PC-9 (cell line): Measurements from ENCODE around the gene RASGRF1. TPM values are rescaled to one million over a fixed set of nuclear protein-coding genes. Genes with fewer than 3 reads are reported as not detected.

Experiments used
- BruUV-seq: library from RNA; stranded (reverse); fragments of 400-500 nt; replicated peaks from 2 replicates; lab custom pipeline; 2021; lab: Mats Ljungman, UMichigan
- CTCF ChIA-PET: fragments of 300-600 bp; sonication (Branson Sonifier 250); formaldehyde crosslinking; loops from one replicate; lab custom pipeline; 2022; ENCODE audit warnings: antibody characterized with exemption; lab: Charles Lee
- POLR2A ChIA-PET: fragments of 300-600 bp; sonication (Branson Sonifier 250); formaldehyde crosslinking; loops from one replicate; lab custom pipeline; 2022; ENCODE audit warnings: antibody characterized with exemption; ENCODE audit not compliant: unreplicated experiment; lab: Charles Lee
- DNase-seq, 2 experiments: peaks; one replicate each; pipeline versions ENCODE4 v3.0.0 to v3.0.0-alpha.2; 2015 to 2022; ENCODE audit warnings: mixed read lengths in 1 of 2
- H2AFZ ChIP-seq: fragments of 200-600 bp; sonication (generic); 2 replicates; pipeline ENCODE4 v1.8.1; 2017; ENCODE audit warnings: antibody characterized with exemption
- H3F3A ChIP-seq: fragments of 200-600 bp; sonication (generic); 2 replicates; pipeline ENCODE4 v1.8.1; 2017; ENCODE audit warnings: antibody characterized with exemption, mild to moderate bottlenecking, low read depth; ENCODE audit not compliant: insufficient read depth
- H3K27ac ChIP-seq: fragments of 200-600 bp; sonication (generic); 2 replicates; pipeline ENCODE4 v1.6.1; 2016; ENCODE audit warnings: mixed run types
- H3K27me3 ChIP-seq: fragments of 200-600 bp; sonication (generic); 2 replicates; pipeline ENCODE4 v1.6.1; 2016; ENCODE audit warnings: low read depth, mixed run types; ENCODE audit not compliant: insufficient read depth
- H3K36me3 ChIP-seq: fragments of 200-600 bp; sonication (generic); 2 replicates; pipeline ENCODE4 v1.6.1; 2016; ENCODE audit warnings: low read depth, mixed run types
- H3K4me1 ChIP-seq: fragments of 200-600 bp; sonication (generic); replicated peaks from 2 replicates; pipeline ENCODE4 v1.6.1; 2016; ENCODE audit warnings: mixed run types; ENCODE audit not compliant: insufficient read depth
- H3K4me2 ChIP-seq: fragments of 200-600 bp; sonication (generic); 2 replicates; pipeline ENCODE4 v1.6.1; 2017; ENCODE audit warnings: mixed run types
- H3K4me3 ChIP-seq: fragments of 200-600 bp; sonication (generic); 2 replicates; pipeline ENCODE4 v1.6.1; 2016; ENCODE audit warnings: mixed run types
- H3K79me2 ChIP-seq: fragments of 200-600 bp; sonication (generic); 2 replicates; pipeline ENCODE4 v1.6.1; 2017; ENCODE audit warnings: low read depth, mixed run types
- H3K9me2 ChIP-seq: fragments of 200-600 bp; sonication (generic); 2 replicates; pipeline ENCODE4 v1.8.1; 2017; ENCODE audit warnings: mild to moderate bottlenecking; ENCODE audit not compliant: insufficient read depth
- H3K9me3 ChIP-seq: fragments of 200-600 bp; sonication (generic); 2 replicates; pipeline ENCODE4 v1.8.1; 2016; ENCODE audit warnings: low read depth; ENCODE audit not compliant: insufficient read depth
- H4K20me1 ChIP-seq: fragments of 200-600 bp; sonication (generic); 2 replicates; pipeline ENCODE4 v1.8.1; 2017; ENCODE audit not compliant: insufficient read depth
- CTCF ChIP-seq: fragments of 200-600 bp; sonication (generic); conservative IDR thresholded peaks from 2 replicates; pipeline ENCODE4 v1.6.1; 2017; ENCODE audit warnings: mixed run types, antibody characterized with exemption, mild to moderate bottlenecking, moderate library complexity
- EZH2 ChIP-seq: fragments of 200-600 bp; sonication (generic); IDR thresholded peaks from 2 replicates; pipeline ENCODE4 v1.8.0; 2017; ENCODE audit warnings: antibody characterized with exemption, low read depth
- intact Hi-C: fragments of 100-400 bp; cut with micrococcal nuclease; formaldehyde crosslinking; loops from one replicate; pipeline ENCODE4 v1.10.0; 2022; ENCODE audit not compliant: unreplicated experiment
- total RNA-seq: library from RNA; stranded (reverse); gene quantifications from 2 replicates; pipeline ENCODE4 v1.2.3, GENCODE V29; 2021

RASGRF1 gene
- total RNA-seq, 1 experiment from 2014 or later: 6.0 TPM

DNA sequence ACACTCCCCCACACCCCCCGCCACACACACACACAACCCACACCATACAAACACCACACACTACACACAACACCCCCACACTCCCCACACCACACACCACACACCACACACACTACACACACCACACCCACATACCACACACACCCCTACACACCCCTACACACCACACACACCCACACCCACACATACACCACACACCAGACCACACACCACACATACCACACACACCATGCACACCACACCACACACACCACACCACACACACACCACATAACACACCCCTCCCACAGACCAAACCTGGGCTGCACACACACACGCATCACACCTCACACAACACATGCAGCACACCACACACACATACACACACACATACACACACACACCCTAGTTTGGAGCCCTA, 1.8 kb upstream of the RASGRF1 start:
- Histone ChIP-seq H2AFZ (no peak overlapping the region), H3K27ac (no peak overlapping the region), H3K9me2 (no peaks in the 10 kb centered on the region), H3K4me1 (no peaks in the 10 kb centered on the region), H4K20me1 (no peaks in the 10 kb centered on the region), H3K79me2 (no peaks in the 10 kb centered on the region), H3K27me3 (peaks cover 14% of the 10 kb centered on the region), H3K9me3 (no peaks in the 10 kb centered on the region), H3K36me3 (no peaks in the 10 kb centered on the region), H3K4me3 (no peak overlapping the region), H3F3A (peaks cover 3% of the 10 kb centered on the region; the same call in 1 of the 2 replicates), H3K4me2 (no peak overlapping the region)
- DNase-seq: no peak
- TF ChIP-seq CTCF (no peak), EZH2 (no peak)
- intact Hi-C loops: no loop called here
- POLR2A ChIA-PET: no interaction called here
- BruUV-seq: no TSS peak
- CTCF ChIA-PET: interaction anchor here (0.6 kb wide), 1 partner anchor 31 kb away, joined by 3 read pairs; no protein-coding TSS in a partner anchor

DNA sequence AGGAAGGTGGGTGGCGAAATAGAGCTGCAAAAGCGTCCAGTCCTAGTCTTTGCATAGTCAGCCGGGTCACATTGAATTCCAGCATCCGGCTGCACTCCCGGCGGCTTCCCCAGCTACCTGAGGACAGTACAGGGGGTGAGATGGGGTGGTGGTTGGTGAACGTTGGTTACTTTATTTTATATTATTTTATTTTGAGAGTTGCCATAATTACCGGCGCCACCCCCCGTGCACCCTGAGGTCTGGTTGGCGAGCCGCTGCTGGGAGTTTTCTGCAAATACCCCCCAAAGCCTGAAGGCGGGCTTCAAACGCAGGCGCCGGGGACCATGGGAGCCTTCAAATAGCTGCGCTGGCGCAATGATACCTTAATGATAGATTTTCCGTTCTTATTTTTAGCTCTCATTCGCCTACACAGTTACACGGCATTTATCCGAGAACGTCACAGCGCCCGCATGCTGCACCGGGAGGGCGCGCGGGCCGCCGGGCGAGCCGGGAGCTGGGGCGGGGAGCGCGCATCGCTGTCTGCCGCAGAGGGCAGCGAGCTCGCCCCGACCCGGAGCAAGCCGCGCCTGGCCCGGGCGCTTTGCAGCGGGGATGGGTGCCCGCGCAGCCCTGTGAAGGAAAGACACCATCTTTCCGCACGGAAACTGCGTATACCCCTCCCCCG, 756 bp upstream of the RASGRF1 start:
- TF ChIP-seq CTCF: no peak
- no peak for TF ChIP-seq EZH2
- no peak overlapping the region for H2AFZ ChIP-seq
- no peak for DNase-seq
- no peaks in the 10 kb centered on the region for H3K9me2 ChIP-seq
- peaks cover 2% of the 10 kb centered on the region; the same call in 1 of the 2 replicates for H3F3A ChIP-seq
- H3K4me3 ChIP-seq: no peak overlapping the region
- no peaks in the 10 kb centered on the region for H3K79me2 ChIP-seq
- H3K4me1 ChIP-seq: no peaks in the 10 kb centered on the region
- H3K36me3 ChIP-seq: no peaks in the 10 kb centered on the region
- POLR2A ChIA-PET: no interaction called here
- no TSS peak for BruUV-seq
- H3K27me3 ChIP-seq: peaks cover 5% of the 10 kb centered on the region; the same call in 1 of the 2 replicates
- intact Hi-C loops: no loop called here
- H3K4me2 ChIP-seq: no peak overlapping the region
- no peak overlapping the region for H3K27ac ChIP-seq
- CTCF ChIA-PET: no interaction called here
- no peaks in the 10 kb centered on the region for H4K20me1 ChIP-seq
- no peaks in the 10 kb centered on the region for H3K9me3 ChIP-seq

DNA sequence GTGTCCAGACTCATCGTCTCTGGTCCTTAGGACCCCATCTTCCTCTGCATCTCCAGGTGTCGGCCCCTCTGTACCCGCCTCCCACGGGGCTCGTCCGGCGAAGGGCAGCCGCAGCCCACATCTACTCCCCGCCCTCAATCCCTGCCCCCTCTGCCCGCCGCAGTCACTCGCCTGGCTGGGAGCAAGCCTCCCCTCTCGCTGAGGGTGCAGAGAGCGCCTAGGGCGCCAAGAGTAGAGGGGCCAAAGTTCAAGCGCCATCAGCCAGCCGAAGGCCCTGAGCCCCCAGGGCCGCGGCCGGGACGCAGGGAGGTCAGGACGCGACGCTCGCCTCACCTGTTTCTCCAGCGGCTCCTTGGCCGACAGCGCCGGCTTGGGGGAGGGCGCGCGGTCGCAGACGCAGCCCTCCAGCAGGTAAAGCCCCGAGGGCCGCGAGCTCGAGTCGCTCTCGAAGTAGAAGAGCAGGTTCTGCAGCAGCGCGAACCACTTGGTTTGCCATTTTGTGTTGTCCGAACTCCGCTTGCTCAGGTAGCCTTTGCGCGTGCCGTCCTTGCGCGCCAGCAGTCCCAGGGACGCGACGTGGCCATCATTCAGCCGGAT, 592 bp downstream of the RASGRF1 start:
- no TSS peak for BruUV-seq
- H3K4me3 ChIP-seq: no peak overlapping the region
- no peaks in the 10 kb centered on the region for H3F3A ChIP-seq
- peaks cover 12% of the 10 kb centered on the region; the same call in 1 of the 2 replicates for H3K27me3 ChIP-seq
- H4K20me1 ChIP-seq: no peaks in the 10 kb centered on the region
- intact Hi-C loops: no loop called here
- POLR2A ChIA-PET: no interaction called here
- no peaks in the 10 kb centered on the region for H3K4me1 ChIP-seq
- CTCF ChIA-PET: no interaction called here
- H3K4me2 ChIP-seq: no peak overlapping the region
- H3K36me3 ChIP-seq: no peaks in the 10 kb centered on the region
- H2AFZ ChIP-seq: no peak overlapping the region
- TF ChIP-seq CTCF: no peak
- TF ChIP-seq EZH2: no peak
- H3K9me3 ChIP-seq: no peaks in the 10 kb centered on the region
- no peaks in the 10 kb centered on the region for H3K9me2 ChIP-seq
- no peak for DNase-seq
- no peak overlapping the region for H3K27ac ChIP-seq
- no peaks in the 10 kb centered on the region for H3K79me2 ChIP-seq
